Neural cell (in vitro differentiated cells): ENCODE measurements around the gene MACIR. TPM values are rescaled to one million over a fixed set of nuclear protein-coding genes. Genes with fewer than 3 reads are reported as not detected.

Source experiments
- H2AFZ ChIP-seq: fragments of 200-600, 300-800 bp; sonication (generic), shearing (Covaris generic); 2 replicates; pipeline ENCODE4 v1.6.0; 2014; ENCODE audit warnings: low read depth, mild to moderate bottlenecking, antibody characterized with exemption, low read length, moderate library complexity
- H3F3A ChIP-seq: fragments of 200-600 bp; shearing (Covaris generic); 2 replicates; pipeline ENCODE4 v1.6.1; 2016; ENCODE audit warnings: mild to moderate bottlenecking, moderate library complexity, mixed read lengths, antibody characterized with exemption, low read length; ENCODE audit not compliant: insufficient read depth, poor library complexity, severe bottlenecking
- H3K27ac ChIP-seq: fragments of 200-600, 300-800 bp; sonication (generic), shearing (Covaris generic); 2 replicates; pipeline ENCODE4 v1.5.1; 2014; ENCODE audit warnings: mild to moderate bottlenecking, low read length, moderate library complexity
- H3K27me3 ChIP-seq: fragments of 300-800, 200-600 bp; sonication (generic), shearing (Covaris generic); 2 replicates; pipeline ENCODE4 v1.6.0; 2014; ENCODE audit warnings: mild to moderate bottlenecking, low read depth, low read length, moderate library complexity; ENCODE audit not compliant: insufficient read depth
- H3K36me3 ChIP-seq: fragments of 300-800, 200-600 bp; sonication (generic), shearing (Covaris generic); 2 replicates; pipeline ENCODE4 v1.5.1; 2014; ENCODE audit warnings: mild to moderate bottlenecking, antibody characterized with exemption, low read length, moderate library complexity; ENCODE audit not compliant: insufficient read depth
- H3K4me2 ChIP-seq: fragments of 300-800, 200-600 bp; sonication (generic), shearing (Covaris generic); 2 replicates; pipeline ENCODE4 v1.6.0; 2014; ENCODE audit warnings: mild to moderate bottlenecking, low read length
- H3K4me3 ChIP-seq: fragments of 300-800, 200-600 bp; sonication (generic), shearing (Covaris generic); 2 replicates; pipeline ENCODE4 v1.5.1; 2014; ENCODE audit warnings: mild to moderate bottlenecking, low read length, moderate library complexity
- H3K79me2 ChIP-seq: fragments of 200-600 bp; shearing (Covaris generic); replicated peaks from 2 replicates; pipeline ENCODE4 v1.6.0; 2014; ENCODE audit warnings: mild to moderate bottlenecking, low read length, moderate library complexity; ENCODE audit not compliant: insufficient read depth
- H3K9ac ChIP-seq: fragments of 300-800, 200-600 bp; sonication (generic), shearing (Covaris generic); 2 replicates; pipeline ENCODE4 v1.6.1; 2016; ENCODE audit warnings: mild to moderate bottlenecking, low read length, mixed read lengths
- H3K9me2 ChIP-seq: fragments of 200-600 bp; shearing (Covaris generic); 2 replicates; pipeline ENCODE4 v1.6.1; 2016; ENCODE audit warnings: mild to moderate bottlenecking, low read length, mixed read lengths; ENCODE audit not compliant: insufficient read depth
- H3K9me3 ChIP-seq: fragments of 200-600, 300-800 bp; sonication (generic), shearing (Covaris generic); 2 replicates; pipeline ENCODE4 v1.6.1; 2016; ENCODE audit warnings: mild to moderate bottlenecking, mixed run types, low read length, moderate library complexity, mixed read lengths
- H4K20me1 ChIP-seq: fragments of 200-600 bp; shearing (Covaris generic); 2 replicates; pipeline ENCODE4 v1.6.1; 2016; ENCODE audit warnings: mild to moderate bottlenecking, mixed run types; ENCODE audit not compliant: insufficient read depth
- EP300 ChIP-seq: fragments of 450-650 bp; conservative IDR thresholded peaks from 2 replicates; pipeline ENCODE4 v1.6.1; 2014; ENCODE audit warnings: antibody characterized with exemption, mild to moderate bottlenecking, moderate library complexity; ENCODE audit not compliant: poor library complexity, severe bottlenecking
- EZH2 ChIP-seq: fragments of 200-600, 300-800 bp; shearing (Covaris generic), sonication (generic); IDR thresholded peaks from 2 replicates; pipeline ENCODE4 v1.6.1; 2014; ENCODE audit warnings: antibody characterized with exemption, low read length, borderline replicate concordance, mild to moderate bottlenecking; ENCODE audit not compliant: insufficient read depth, poor library complexity, severe bottlenecking
- MXI1 ChIP-seq: fragments of 450-650 bp; conservative IDR thresholded peaks from 2 replicates; pipeline ENCODE4 v1.6.1; 2014; ENCODE audit warnings: antibody characterized with exemption, mild to moderate bottlenecking; ENCODE audit not compliant: poor library complexity, severe bottlenecking
- POLR2AphosphoS5 ChIP-seq: IDR thresholded peaks from 2 replicates; pipeline ENCODE4 v1.6.1; 2012
- RAD21 ChIP-seq: fragments of 450-650 bp; conservative IDR thresholded peaks from 2 replicates; pipeline ENCODE4 v1.6.1; 2014; ENCODE audit warnings: antibody characterized with exemption, mild to moderate bottlenecking, moderate library complexity
- REST ChIP-seq: IDR thresholded peaks from 2 replicates; pipeline ENCODE4 v1.6.1; 2012; ENCODE audit warnings: borderline replicate concordance
- SMC3 ChIP-seq: fragments of 450-650 bp; conservative IDR thresholded peaks from 2 replicates; pipeline ENCODE4 v1.6.1; 2014; ENCODE audit warnings: antibody characterized with exemption, mild to moderate bottlenecking, moderate library complexity; ENCODE audit not compliant: poor library complexity
- TAF1 ChIP-seq: IDR thresholded peaks from 2 replicates; pipeline ENCODE4 v1.6.1; 2012; ENCODE audit warnings: low read depth
- polyA plus RNA-seq: library from polyadenylated mRNA; depleted of rRNA; stranded (reverse); fragments of >200 nt; gene quantifications from 2 replicates; pipeline ENCODE4 v1.2.3, GENCODE V29; 2014

Gene MACIR
- polyA plus RNA-seq, 1 donor from 2014 or later = 34.8 TPM

DNA sequence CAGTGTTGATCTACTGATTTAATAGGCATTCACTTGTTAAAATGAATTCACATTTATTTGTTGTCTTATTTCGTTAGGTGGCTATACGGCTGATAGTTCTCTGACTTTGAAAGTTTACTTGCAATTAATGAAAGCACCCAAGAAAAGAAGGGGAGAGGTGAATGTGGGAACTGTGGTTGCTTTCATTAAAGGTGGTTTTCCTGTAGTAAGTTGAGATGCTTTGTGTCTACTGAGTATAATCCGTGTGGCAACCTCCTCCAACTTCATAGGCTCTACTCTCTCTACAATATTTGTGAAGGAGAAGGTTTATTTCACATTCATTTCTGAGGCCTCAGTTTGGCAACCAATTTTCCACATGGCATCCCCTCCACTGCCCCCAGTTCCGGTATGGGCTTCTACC is 12.8 kb upstream of the MACIR start:
- Histone ChIP-seq H3K4me2 (no peak overlapping the region), H2AFZ (no peak overlapping the region), H3K27me3 (no peaks in the 10 kb centered on the region), H3K27ac (no peak overlapping the region), H3K36me3 (no peaks in the 10 kb centered on the region), H3K4me3 (no peak overlapping the region), H4K20me1 (no peaks in the 10 kb centered on the region), H3F3A (no peaks in the 10 kb centered on the region), H3K9me3 (no peaks in the 10 kb centered on the region), H3K9me2 (no peaks in the 10 kb centered on the region), H3K79me2 (no peaks in the 10 kb centered on the region), H3K9ac (no peak overlapping the region)
- TF ChIP-seq MXI1 = no peak
- TF ChIP-seq EZH2 = no peak
- TF ChIP-seq REST = no peak
- TF ChIP-seq EP300 = no peak
- TF ChIP-seq POLR2AphosphoS5 = no peak
- no peak for TF ChIP-seq SMC3
- no peak for TF ChIP-seq TAF1
- no peak for TF ChIP-seq RAD21

GRCh38 chr5:103247118-103247517 is 11.4 kb upstream of the MACIR start:
- H3F3A ChIP-seq = no peaks in the 10 kb centered on the region
- no peaks in the 10 kb centered on the region for H3K27me3 ChIP-seq
- no peaks in the 10 kb centered on the region for H4K20me1 ChIP-seq
- no peaks in the 10 kb centered on the region for H3K9me3 ChIP-seq
- H3K4me3 ChIP-seq = no peak overlapping the region
- TF ChIP-seq RAD21 = no peak
- no peak for TF ChIP-seq REST
- TF ChIP-seq EP300 = no peak
- TF ChIP-seq TAF1 = no peak
- no peaks in the 10 kb centered on the region for H3K79me2 ChIP-seq
- no peaks in the 10 kb centered on the region for H3K9me2 ChIP-seq
- no peak overlapping the region for H2AFZ ChIP-seq
- no peak overlapping the region for H3K4me2 ChIP-seq
- no peak overlapping the region for H3K9ac ChIP-seq
- H3K36me3 ChIP-seq = no peaks in the 10 kb centered on the region
- no peak overlapping the region for H3K27ac ChIP-seq
